NCI-H2081 treated with DMSO at 0.1 percent for 48 hours (cell line): ENCODE data around the gene POLR2J2.
"Not testable (repeated sequence)": the region's sequence is repeated elsewhere in the genome, so short reads cannot be mapped to it uniquely, and the experiment has no call there.

Source experiments
- DNase-seq: peaks from one replicate; lab custom pipeline; 2025; lab: John Stamatoyannopoulos, UW

POLR2J2 gene

GRCh38 chr7:102671956-102672307, 469 bp upstream of the POLR2J2 start:
- not testable (repeated sequence) for DNase-seq

GRCh38 chr7:102667523-102667922, 3.9 kb downstream of the POLR2J2 start:
- DNase-seq = not testable (repeated sequence)

GRCh38 chr7:102666850-102667249, 4.6 kb downstream of the POLR2J2 start:
- not testable (repeated sequence) for DNase-seq

- not testable (repeated sequence) for DNase-seq
Measured at GRCh38 chr7:102664765-102665164, 6.7 kb downstream of the POLR2J2 start.

GRCh38 chr7:102649924-102650323, 21.5 kb downstream of the POLR2J2 start, which contains the start of gene SPDYE2B:
Gene SPDYE2B, plus strand, starts transcription at chr7:102650319. Its CDS starts 2,030 bp downstream, at chr7:102652349.
- DNase-seq = not testable (repeated sequence)

GRCh38 chr7:102647813-102648212, 23.6 kb downstream of the POLR2J2 start:
- DNase-seq = not testable (repeated sequence)

GRCh38 chr7:102643404-102643803, 28.1 kb downstream of the POLR2J2 start:
- DNase-seq = not testable (repeated sequence)

- not testable (repeated sequence) for DNase-seq
Measured at GRCh38 chr7:102642691-102643090, 28.8 kb downstream of the POLR2J2 start, which contains the start of gene UPK3BL1. Gene UPK3BL1, minus strand, starts transcription at chr7:102642791. Its CDS starts 50 bp downstream, at chr7:102642741.

GRCh38 chr7:102638848-102639247, 32.6 kb downstream of the POLR2J2 start:
- not testable (repeated sequence) for DNase-seq

GRCh38 chr7:102636956-102637355, 34.5 kb downstream of the POLR2J2 start:
- DNase-seq = not testable (repeated sequence)

- DNase-seq = not testable (repeated sequence)
Measured at GRCh38 chr7:102635354-102635753, 36.1 kb downstream of the POLR2J2 start.

GRCh38 chr7:102634299-102634698, 37.2 kb downstream of the POLR2J2 start:
- not testable (repeated sequence) for DNase-seq

GRCh38 chr7:102630622-102631021, 40.8 kb downstream of the POLR2J2 start:
- DNase-seq = not testable (repeated sequence)

- DNase-seq = not testable (repeated sequence)
Measured at GRCh38 chr7:102627271-102627904, 44.1 kb downstream of the POLR2J2 start.

GRCh38 chr7:102618122-102618521, 53.3 kb downstream of the POLR2J2 start:
- not testable (repeated sequence) for DNase-seq

- not testable (repeated sequence) for DNase-seq
Measured at GRCh38 chr7:102616507-102617125, 54.8 kb downstream of the POLR2J2 start, which contains the start of gene RASA4. Gene RASA4, minus strand, starts transcription at chr7:102616756. Its CDS starts 67 bp downstream, at chr7:102616689.
